B cell (primary cell): ENCODE results near the gene PTPRU. TPM values are rescaled to one million over a fixed set of nuclear protein-coding genes. Genes with fewer than 3 reads are reported as not detected.

Experiments
- ATAC-seq: fragments of 200-7000 bp; cut with Tn5 transposase; one replicate; pipeline ENCODE4 v1.10.0; 2021; ENCODE audit warnings: low read depth, mild to moderate bottlenecking, moderate number of reproducible peaks, moderate library complexity
- CTCF ChIA-PET: fragments of 350-600 bp; sonication (Branson Sonifier 250); formaldehyde crosslinking; loops from one replicate; lab custom pipeline; 2021; ENCODE audit warnings: antibody characterized with exemption, inconsistent platforms; lab: Charles Lee
- POLR2A ChIA-PET: fragments of 350-600 bp; sonication (Branson Sonifier 250); formaldehyde crosslinking; loops from one replicate; lab custom pipeline; 2021; ENCODE audit warnings: antibody characterized with exemption; lab: Charles Lee
- DNase-seq: peaks from one replicate; pipeline ENCODE4 v3.0.0; 2013
- H2AFZ ChIP-seq: 2 replicates; pipeline ENCODE4 v1.6.1; 2012; ENCODE audit warnings: mild to moderate bottlenecking, low read depth, low read length; ENCODE audit not compliant: insufficient read depth, poor library complexity, severe bottlenecking
- H3K27ac ChIP-seq, 2 donors: 1 replicate in 1 of 2; 2 replicates in 1 of 2; pipeline ENCODE4 v1.5.1; 2012 to 2013; ENCODE audit warnings: low read length in 2 of 2, mild to moderate bottlenecking in 2 of 2, moderate library complexity in 1 of 2
- H3K27me3 ChIP-seq, 4 experiments: fragments of 200-600 bp in 1 of 4; sonication (generic) in 1 of 4; replicated peaks in 1 of 4; 1 replicate in 2 of 4; 2 replicates in 2 of 4; pipeline versions ENCODE4 v1.6.1 to v1.7.0; 2013 to 2016; ENCODE audit warnings: low read length in 3 of 4, mild to moderate bottlenecking in 2 of 4, mixed read lengths in 1 of 4, moderate library complexity in 1 of 4; ENCODE audit not compliant: insufficient read depth in 4 of 4, control insufficient read depth in 3 of 4; ENCODE audit errors: control extremely low read depth in 1 of 4
- H3K36me3 ChIP-seq, 2 experiments: replicated peaks in 1 of 2; 1 replicate in 1 of 2; 2 replicates in 1 of 2; pipeline versions ENCODE4 v1.6.1 to v1.7.1; 2013; ENCODE audit warnings: low read length in 1 of 2; ENCODE audit not compliant: insufficient read depth in 2 of 2, control insufficient read depth in 1 of 2; ENCODE audit errors: control extremely low read depth in 1 of 2, extremely low read depth in 1 of 2
- H3K4me1 ChIP-seq, 2 donors: fragments of 200-600 bp in 1 of 2; sonication (generic) in 1 of 2; 1 replicate in 1 of 2; 2 replicates in 1 of 2; pipeline versions ENCODE4 v1.5.1 to v1.6.1; 2013 to 2017; ENCODE audit warnings: low read length in 2 of 2; ENCODE audit not compliant: control insufficient read depth in 2 of 2, insufficient read depth in 2 of 2
- H3K4me2 ChIP-seq: replicated peaks from 2 replicates; pipeline ENCODE3; 2012; ENCODE audit warnings: mild to moderate bottlenecking, low read depth, low read length; ENCODE audit not compliant: poor library complexity, severe bottlenecking
- H3K4me3 ChIP-seq, 5 experiments: fragments of 200-600 bp in 1 of 5; sonication (generic) in 1 of 5; 1 replicate in 3 of 5; 2 replicates in 2 of 5; pipeline versions ENCODE4 v1.5.1 to v1.7.0; 2011 to 2016; ENCODE audit warnings: low read length in 4 of 5, mild to moderate bottlenecking in 4 of 5, low read depth in 2 of 5, control low read depth in 1 of 5, moderate library complexity in 1 of 5; ENCODE audit not compliant: insufficient read depth in 1 of 5; ENCODE audit errors: control extremely low read depth in 1 of 5, extremely low read depth in 1 of 5
- H3K79me2 ChIP-seq: fragments of 200-600 bp; sonication (generic); one replicate; pipeline ENCODE4 v1.6.0; 2016; ENCODE audit warnings: low read length; ENCODE audit not compliant: control insufficient read depth, insufficient read depth
- H3K9ac ChIP-seq: fragments of 200-600 bp; sonication (generic); 2 replicates; pipeline ENCODE4 v1.6.1; 2017; ENCODE audit warnings: mild to moderate bottlenecking, low read length, moderate library complexity
- H3K9me3 ChIP-seq, 3 donors: one replicate each; pipeline versions ENCODE4 v1.6.1 to v1.7.1; 2013; ENCODE audit warnings: low read length in 2 of 3; ENCODE audit not compliant: control insufficient read depth in 2 of 3, insufficient read depth in 1 of 3; ENCODE audit errors: control extremely low read depth in 1 of 3
- H4K20me1 ChIP-seq: 2 replicates; pipeline ENCODE4 v1.6.0; 2012; ENCODE audit warnings: mild to moderate bottlenecking, low read length; ENCODE audit not compliant: insufficient read depth, control insufficient read depth, poor library complexity, severe bottlenecking
- H3K27ac Mint-ChIP-seq: one replicate; pipeline ENCODE4 v1.8.0; 2021; ENCODE audit warnings: mixed read lengths
- H3K27me3 Mint-ChIP-seq: one replicate; pipeline ENCODE4 v1.8.0; 2021; ENCODE audit warnings: mixed read lengths
- H3K4me1 Mint-ChIP-seq: one replicate; pipeline ENCODE4 v1.8.0; 2021; ENCODE audit warnings: mixed read lengths
- H3K4me3 Mint-ChIP-seq: one replicate; pipeline ENCODE4 v1.8.0; 2021; ENCODE audit warnings: mixed read lengths
- H3K9me3 Mint-ChIP-seq: one replicate; pipeline ENCODE4 v1.8.0; 2022; ENCODE audit warnings: mixed read lengths; ENCODE audit not compliant: insufficient read depth
- CTCF ChIP-seq: fragments of 200-600 bp; IDR thresholded peaks from one replicate; pipeline ENCODE4 v1.8.0; 2022; ENCODE audit warnings: antibody characterized with exemption, mild to moderate bottlenecking
- EZH2 ChIP-seq: IDR thresholded peaks from 2 replicates; pipeline ENCODE4 v1.6.1; 2012; ENCODE audit warnings: borderline replicate concordance, low read depth, mild to moderate bottlenecking, moderate library complexity, low read length; ENCODE audit not compliant: insufficient read depth, poor library complexity, severe bottlenecking
- WGBS: methylation state at CpG from one replicate; pipeline ENCODE4 v1.1.5; 2013; ENCODE audit warnings: missing lambda C conversion rate; ENCODE audit not compliant: insufficient coverage; 5-methylcytosine and 5-hydroxymethylcytosine counted together
- intact Hi-C: fragments of 100-400 bp; cut with micrococcal nuclease; formaldehyde crosslinking; loops from one replicate; pipeline ENCODE4 v1.10.0; 2022
- polyA plus RNA-seq: library from polyadenylated mRNA; depleted of rRNA; stranded (reverse); fragments of >200 nt; gene quantifications from 2 replicates; pipeline ENCODE4 v1.2.3, GENCODE V29; 2012
- total RNA-seq, 2 donors: library from RNA; stranded (reverse); fragments of 120-200 nt in 1 of 2; gene quantifications; 1 replicate in 1 of 2; 2 replicates in 1 of 2; pipeline versions ENCODE4 v1.2.3 to v1.2.4, GENCODE V29; 2013 to 2022

The PTPRU gene
- total and polyA plus RNA-seq, 2 donors (not counting 1 experiment from before 2014, with no cell fraction given): 0.10 to 0.25 TPM

- Histone ChIP-seq H3K9me3 (peaks cover 0 to 4% (median 0%) of the 10 kb centered on the region in 3 donors), H3K36me3 (no peaks in the 10 kb centered on the region), H3K9ac (no peak overlapping the region), H3K27me3 (peaks cover 0 to 11% (median 0%) of the 10 kb centered on the region in 4 experiments), H3K4me2 (no peak overlapping the region), H3K79me2 (no peaks in the 10 kb centered on the region), H2AFZ (no peak overlapping the region), H3K4me1 (no peaks in the 10 kb centered on the region), H3K4me3 (no peak overlapping the region), H4K20me1 (no peaks in the 10 kb centered on the region), H3K27ac (no peak overlapping the region)
- Mint-ChIP-seq H3K4me3 (no peak overlapping the region), H3K27ac (no peak overlapping the region), H3K27me3 (peaks cover 45% of the 10 kb centered on the region), H3K9me3 (no peaks in the 10 kb centered on the region), H3K4me1 (no peaks in the 10 kb centered on the region)
- ChIA-PET POLR2A (no interaction called here), CTCF (no interaction called here)
- no peak for TF ChIP-seq EZH2
- TF ChIP-seq CTCF: no peak
- intact Hi-C loops: no loop called here
- ATAC-seq: no peak
- 100% methylated on average over 2 of the region's 3 CpGs for WGBS
- DNase-seq: no peak
Measured at GRCh38 chr1:29338908-29339575, 102.7 kb downstream of the PTPRU start.

GRCh38 chr1:29341936-29342335 lies 105.6 kb downstream of the PTPRU start:
- intact Hi-C loops: no loop called here
- CTCF ChIA-PET: interaction anchor here (0.9 to 1.7 kb wide), 2 partner anchors 10 kb away, joined by 3 to 6 read pairs; no protein-coding TSS in a partner anchor
- Histone ChIP-seq H3K4me3 (no peak overlapping the region), H3K4me2 (no peak overlapping the region), H3K9ac (no peak overlapping the region), H3K27ac (no peak overlapping the region), H3K36me3 (no peaks in the 10 kb centered on the region), H3K79me2 (no peaks in the 10 kb centered on the region), H3K4me1 (no peaks in the 10 kb centered on the region), H3K9me3 (no peaks in the 10 kb centered on the region), H2AFZ (no peak overlapping the region), H3K27me3 (peaks cover 0 to 15% (median 0%) of the 10 kb centered on the region in 4 experiments), H4K20me1 (no peaks in the 10 kb centered on the region)
- Mint-ChIP-seq H3K27me3 (peaks cover 52% of the 10 kb centered on the region), H3K27ac (no peak overlapping the region), H3K4me3 (no peak overlapping the region), H3K9me3 (no peaks in the 10 kb centered on the region), H3K4me1 (no peaks in the 10 kb centered on the region)
- POLR2A ChIA-PET: no interaction called here
- no CpG with 5 or more reads among the region's 4 CpGs for WGBS
- DNase-seq: no peak
- no peak for ATAC-seq
- TF ChIP-seq EZH2: no peak
- no peak for TF ChIP-seq CTCF
